IMR-90 (cell line): ENCODE results near the gene UQCRQ. TPM values are rescaled to one million over a fixed set of nuclear protein-coding genes. Genes with fewer than 3 reads are reported as not detected.

Experiments used
- ATAC-seq: fragments of 200-7000 bp; cut with Tn5 transposase; 2 replicates; pipeline ENCODE4 v1.9.1; 2020; ENCODE audit warnings: low read depth, mild to moderate bottlenecking, moderate library complexity
- BruUV-seq: library from RNA; stranded (reverse); fragments of 400-500 nt; replicated peaks from 2 replicates; lab custom pipeline; 2021; lab: Mats Ljungman, UMichigan
- CTCF ChIA-PET: fragments of 300-600 bp; formaldehyde crosslinking; extraction: SDS; loops from one replicate; lab custom pipeline; 2021; ENCODE audit warnings: antibody characterized with exemption; lab: Yijun Ruan, JAX
- POLR2A ChIA-PET: fragments of 300-600 bp; sonication (Branson Sonifier 250); formaldehyde crosslinking; loops from one replicate; lab custom pipeline; 2022; ENCODE audit warnings: antibody characterized with exemption; ENCODE audit not compliant: unreplicated experiment; lab: Charles Lee
- DNase-seq: peaks from one replicate; pipeline ENCODE4 v3.0.0; 2013
- H2AFZ ChIP-seq: replicated peaks from 2 replicates; pipeline ENCODE3; 2013; ENCODE audit warnings: low read length, mild to moderate bottlenecking; ENCODE audit not compliant: poor library complexity
- H2AK5ac ChIP-seq: 2 replicates; pipeline ENCODE4 v1.6.1; 2013; ENCODE audit warnings: low read depth, low read length, inconsistent platforms
- H2AK9ac ChIP-seq: replicated peaks from 2 replicates; pipeline ENCODE3; 2013; ENCODE audit warnings: mild to moderate bottlenecking, low read depth, low read length, moderate library complexity; ENCODE audit not compliant: poor library complexity
- H2BK120ac ChIP-seq: 2 replicates; pipeline ENCODE4 v1.6.1; 2013; ENCODE audit warnings: low read depth, low read length, inconsistent platforms
- H2BK15ac ChIP-seq: 3 replicates; pipeline ENCODE4 v1.6.1; 2013; ENCODE audit warnings: low read depth, low read length, inconsistent platforms
- H2BK20ac ChIP-seq: 2 replicates; pipeline ENCODE4 v1.6.1; 2013; ENCODE audit warnings: low read depth, mild to moderate bottlenecking, inconsistent platforms, low read length, moderate library complexity
- H2BK5ac ChIP-seq: 2 replicates; pipeline ENCODE4 v1.6.1; 2013; ENCODE audit warnings: mild to moderate bottlenecking, low read depth, low read length, inconsistent platforms; ENCODE audit not compliant: poor library complexity, severe bottlenecking
- H3K14ac ChIP-seq: replicated peaks from 2 replicates; pipeline ENCODE4 v1.6.1; 2013; ENCODE audit warnings: low read depth, low read length, inconsistent platforms
- H3K18ac ChIP-seq: 2 replicates; pipeline ENCODE4 v1.6.1; 2013; ENCODE audit warnings: low read depth, low read length, control low read depth
- H3K23ac ChIP-seq: 2 replicates; pipeline ENCODE4 v1.6.1; 2013; ENCODE audit warnings: low read depth, low read length, inconsistent platforms
- H3K27ac ChIP-seq: 2 replicates; pipeline ENCODE4 v1.5.1; 2013; ENCODE audit warnings: mild to moderate bottlenecking, control low read depth, low read length; ENCODE audit not compliant: insufficient read depth
- H3K27me3 ChIP-seq: 2 replicates; pipeline ENCODE4 v1.6.1; 2013; ENCODE audit warnings: low read length; ENCODE audit not compliant: control insufficient read depth, insufficient read depth
- H3K36me3 ChIP-seq: 2 replicates; pipeline ENCODE4 v1.6.1; 2013; ENCODE audit warnings: low read length, mixed read lengths; ENCODE audit not compliant: control insufficient read depth, insufficient read depth
- H3K4ac ChIP-seq: 2 replicates; pipeline ENCODE4 v1.6.1; 2013; ENCODE audit warnings: low read depth, low read length, inconsistent platforms
- H3K4me1 ChIP-seq: 2 replicates; pipeline ENCODE4 v1.6.1; 2013; ENCODE audit warnings: low read length, mixed read lengths; ENCODE audit not compliant: control insufficient read depth, insufficient read depth
- H3K4me2 ChIP-seq: 2 replicates; pipeline ENCODE4 v1.6.1; 2013; ENCODE audit warnings: low read depth, mild to moderate bottlenecking, control low read depth, low read length, moderate library complexity
- H3K4me3 ChIP-seq: 2 replicates; pipeline ENCODE4 v1.5.1; 2013; ENCODE audit warnings: low read depth, mild to moderate bottlenecking, control low read depth, low read length, moderate library complexity; ENCODE audit not compliant: insufficient read depth
- H3K56ac ChIP-seq: 2 replicates; pipeline ENCODE4 v1.6.1; 2013; ENCODE audit warnings: low read length, inconsistent platforms; ENCODE audit not compliant: insufficient read depth; ENCODE audit errors: extremely low read depth
- H3K79me1 ChIP-seq, 2 experiments: 2 replicates each; pipeline ENCODE4 v1.6.1; 2013; ENCODE audit warnings: low read length in 2 of 2, inconsistent platforms in 1 of 2, low read depth in 1 of 2
- H3K9ac ChIP-seq: 2 replicates; pipeline ENCODE4 v1.6.1; 2013; ENCODE audit warnings: low read depth, low read length, control low read depth
- H3K9me1 ChIP-seq: 2 replicates; pipeline ENCODE4 v1.6.1; 2013; ENCODE audit warnings: low read length, inconsistent platforms; ENCODE audit not compliant: insufficient read depth
- H3K9me3 ChIP-seq: 2 replicates; pipeline ENCODE4 v1.6.1; 2013; ENCODE audit warnings: low read length; ENCODE audit not compliant: control insufficient read depth, insufficient read depth
- H4K20me1 ChIP-seq: 2 replicates; pipeline ENCODE4 v1.6.1; 2013; ENCODE audit warnings: low read length, inconsistent platforms; ENCODE audit not compliant: insufficient read depth
- H4K5ac ChIP-seq: 2 replicates; pipeline ENCODE4 v1.6.1; 2013; ENCODE audit warnings: mild to moderate bottlenecking, low read depth, low read length, control low read depth
- H4K8ac ChIP-seq, 2 experiments: 2 replicates each; pipeline ENCODE4 v1.6.1; 2013; ENCODE audit warnings: low read depth in 2 of 2, low read length in 2 of 2, control low read depth in 1 of 2, inconsistent platforms in 1 of 2
- H4K91ac ChIP-seq: 2 replicates; pipeline ENCODE4 v1.6.1; 2013; ENCODE audit warnings: low read depth, low read length, inconsistent platforms; ENCODE audit not compliant: insufficient read depth
- POLR2A ChIP-seq: IDR thresholded peaks from 2 replicates; pipeline ENCODE4 v1.6.1; 2012; ENCODE audit warnings: mild to moderate bottlenecking, low read depth, low read length
- RFX5 ChIP-seq: IDR thresholded peaks from 2 replicates; pipeline ENCODE4 v1.8.0; 2012; ENCODE audit warnings: low read depth, mild to moderate bottlenecking, low read length, moderate library complexity
- WGBS, 2 experiments: methylation state at CpG; one replicate each; pipeline versions ENCODE4 v1.1.5 to v1.1.7; 2013; ENCODE audit warnings: missing lambda C conversion rate in 2 of 2; ENCODE audit not compliant: insufficient read length in 1 of 2; ENCODE audit errors: extremely low coverage in 2 of 2; 5-methylcytosine and 5-hydroxymethylcytosine counted together
- dilution Hi-C: fragments of 300-500 bp; cut with HindIII; formaldehyde crosslinking; loops from one replicate; pipeline ENCODE4 v1.14.3; 2018; ENCODE audit warnings: low sequenced_read_pairs; ENCODE audit not compliant: unreplicated experiment
- in situ Hi-C: fragments of 300-500 bp; cut with MboI; formaldehyde crosslinking; loops from 3 replicates; pipeline ENCODE4 v1.14.3; 2019; ENCODE audit warnings: low sequenced_read_pairs, inconsistent platforms, mixed read lengths
- intact Hi-C: fragments of 100-400 bp; cut with micrococcal nuclease; formaldehyde crosslinking; loops from 2 replicates; pipeline ENCODE4 v1.10.0; 2022
- polyA plus RNA-seq, 3 experiments: library from polyadenylated mRNA; depleted of rRNA; stranded (reverse); fragments of >200 nt; gene quantifications; 2 replicates each; pipeline ENCODE4 v1.2.3, GENCODE V29; 2012; ENCODE audit warnings: low replicate concordance in 1 of 3
- total RNA-seq: library from RNA; depleted of rRNA; stranded (reverse); fragments of >200 nt; gene quantifications from 2 replicates; pipeline ENCODE4 v1.2.3, GENCODE V29; 2012

The UQCRQ gene
- total and polyA plus RNA-seq, 2 of the 4 experiments (the other 2 are of a cell fraction) = 73.7 to 292 TPM

DNA sequence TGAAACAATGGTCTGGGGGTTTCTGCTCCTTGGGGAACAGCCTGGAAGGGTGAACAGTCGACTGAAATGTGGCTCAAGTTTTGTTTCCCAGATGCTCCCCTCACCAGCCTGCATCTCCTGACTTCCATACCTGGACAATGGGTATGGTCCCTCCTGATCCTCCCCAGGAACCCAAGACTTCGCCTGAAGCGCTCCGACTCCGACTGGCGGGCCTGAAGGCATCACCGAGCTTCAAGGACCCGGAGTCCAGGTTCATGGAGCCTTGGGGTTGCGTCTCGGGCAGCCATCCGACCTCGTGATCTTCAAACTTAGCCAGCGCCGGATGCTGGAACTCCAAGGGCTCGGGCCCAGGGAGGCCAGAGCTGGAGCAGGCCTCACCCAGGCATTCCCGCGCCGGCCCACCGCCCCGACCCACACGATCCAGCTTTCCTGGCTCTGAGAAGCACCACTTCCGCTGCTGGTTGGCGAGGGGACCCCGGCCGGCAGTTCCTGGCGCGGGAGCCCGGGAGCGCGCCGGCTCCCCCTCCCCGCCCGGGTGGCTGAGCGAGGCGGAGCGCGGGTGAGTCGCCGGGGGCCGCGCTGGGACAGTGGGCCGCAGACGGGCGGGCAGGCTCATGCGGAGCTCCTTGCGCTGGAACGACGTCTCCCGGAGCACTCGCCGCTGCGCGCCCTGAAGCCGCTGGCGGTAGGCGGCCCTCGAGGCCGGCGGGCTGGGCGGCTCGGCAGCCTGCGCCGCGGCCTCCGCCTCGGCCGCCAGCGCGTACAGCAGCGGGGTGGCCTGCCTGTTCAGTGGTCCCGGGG lies 41.2 kb upstream of the UQCRQ start:
- TF ChIP-seq RFX5 = no peak
- TF ChIP-seq POLR2A = no peak
- in situ Hi-C loops = no loop called here
- Histone ChIP-seq H3K14ac (no peak overlapping the region), H2AFZ (no peak overlapping the region), H4K8ac (no peak overlapping the region), H4K91ac (no peak overlapping the region), H3K79me1 (peaks cover 13 to 32% of the 10 kb centered on the region in 2 experiments; a peak in 3 of 4 replicates), H3K56ac (no peak overlapping the region), H2BK20ac (no peak overlapping the region), H3K4me3 (no peak overlapping the region), H3K9me1 (no peaks in the 10 kb centered on the region), H3K27ac (no peak overlapping the region), H4K5ac (no peak overlapping the region), H3K4me2 (no peak overlapping the region), H3K9me3 (no peaks in the 10 kb centered on the region), H3K9ac (no peak overlapping the region), H3K27me3 (no peaks in the 10 kb centered on the region), H3K4ac (no peak overlapping the region), H4K20me1 (no peaks in the 10 kb centered on the region), H3K18ac (no peak overlapping the region), H3K36me3 (peaks cover 6% of the 10 kb centered on the region; the same call in 1 of the 2 replicates), H2BK5ac (no peak overlapping the region), H2BK120ac (no peak overlapping the region), H3K4me1 (peaks cover 10% of the 10 kb centered on the region; the same call in 1 of the 2 replicates), H3K23ac (no peak overlapping the region), H2BK15ac (no peak overlapping the region), H2AK5ac (no peak overlapping the region), H2AK9ac (no peak overlapping the region)
- intact Hi-C loops = no loop called here
- no peak for ATAC-seq
- no peak for DNase-seq
- no TSS peak for BruUV-seq
- POLR2A ChIA-PET = no interaction called here
- 78% methylated on average over 51 of the region's 71 CpGs; no CpG with 5 or more reads in 1 of the 2 experiments for WGBS, 2 experiments
- dilution Hi-C loops = no loop called here
- CTCF ChIA-PET = interaction anchor here (1.0 kb wide), 1 partner anchor 52 kb away, joined by 3 read pairs; no protein-coding TSS in a partner anchor
